AG09309 (cell line): ENCODE measurements around the gene ACTR5.
A peak's percentile ranks its signal among the peaks of the same experiment; 100 is the strongest.

Experiments used
- DNase-seq: peaks from one replicate; pipeline ENCODE4 v3.0.0-alpha.2; 2010; ENCODE audit warnings: low read depth
- H3K4me3 ChIP-seq: 2 replicates; pipeline ENCODE4 v1.5.1; 2011; ENCODE audit warnings: mild to moderate bottlenecking, low read depth, low read length, moderate library complexity; ENCODE audit not compliant: control insufficient read depth
- TF ChIP-seq, protein P1 (sequence below): IDR thresholded peaks from 2 replicates; pipeline ENCODE4 v1.5.1; 2011; ENCODE audit warnings: mild to moderate bottlenecking, low read depth, low read length, inconsistent platforms; ENCODE audit not compliant: insufficient read depth, control insufficient read depth; ENCODE audit errors: missing control alignments

The ACTR5 gene

DNA sequence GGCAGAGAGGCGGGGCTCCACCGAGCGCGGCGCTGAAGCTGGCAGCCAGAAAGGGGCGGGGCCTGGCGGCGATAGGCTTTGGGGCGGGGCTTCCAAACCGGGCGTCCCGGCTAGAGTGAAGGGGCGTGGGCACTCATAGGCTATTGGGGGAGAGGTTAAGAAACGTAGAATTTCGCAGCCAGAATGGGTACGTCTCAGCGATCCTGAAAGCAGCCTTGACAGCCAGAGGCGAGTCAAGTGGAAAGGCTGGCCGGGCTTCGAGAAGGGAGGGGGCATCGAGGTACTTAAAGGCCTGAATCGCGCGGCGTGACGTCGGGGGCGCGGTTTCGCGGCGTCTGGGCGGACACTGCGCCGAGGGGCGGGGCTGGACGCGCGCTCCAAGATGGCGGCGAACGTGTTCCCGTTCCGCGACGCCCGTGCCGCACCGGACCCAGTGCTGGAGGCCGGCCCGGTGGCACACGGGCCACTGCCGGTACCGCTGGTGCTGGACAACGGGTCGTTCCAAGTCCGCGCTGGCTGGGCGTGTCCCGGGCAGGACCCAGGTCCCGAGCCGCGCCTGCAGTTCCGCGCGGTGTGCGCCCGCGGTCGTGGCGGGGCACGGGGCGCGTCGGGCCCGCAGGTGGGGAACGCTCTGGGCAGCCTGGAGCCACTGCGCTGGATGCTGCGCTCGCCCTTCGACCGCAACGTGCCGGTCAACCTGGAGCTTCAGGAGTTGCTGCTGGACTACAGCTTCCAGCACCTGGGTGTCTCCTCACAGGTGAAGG is at the start of gene ACTR5:
ACTR5 (plus strand) TSS at position 364 of the 764 bp plus-strand sequence; CDS start at position 383, 19 bp downstream.
- peak within 1 kb of the TSS; percentile 79 for H3K4me3 ChIP-seq
- TF ChIP-seq, protein P1, sequence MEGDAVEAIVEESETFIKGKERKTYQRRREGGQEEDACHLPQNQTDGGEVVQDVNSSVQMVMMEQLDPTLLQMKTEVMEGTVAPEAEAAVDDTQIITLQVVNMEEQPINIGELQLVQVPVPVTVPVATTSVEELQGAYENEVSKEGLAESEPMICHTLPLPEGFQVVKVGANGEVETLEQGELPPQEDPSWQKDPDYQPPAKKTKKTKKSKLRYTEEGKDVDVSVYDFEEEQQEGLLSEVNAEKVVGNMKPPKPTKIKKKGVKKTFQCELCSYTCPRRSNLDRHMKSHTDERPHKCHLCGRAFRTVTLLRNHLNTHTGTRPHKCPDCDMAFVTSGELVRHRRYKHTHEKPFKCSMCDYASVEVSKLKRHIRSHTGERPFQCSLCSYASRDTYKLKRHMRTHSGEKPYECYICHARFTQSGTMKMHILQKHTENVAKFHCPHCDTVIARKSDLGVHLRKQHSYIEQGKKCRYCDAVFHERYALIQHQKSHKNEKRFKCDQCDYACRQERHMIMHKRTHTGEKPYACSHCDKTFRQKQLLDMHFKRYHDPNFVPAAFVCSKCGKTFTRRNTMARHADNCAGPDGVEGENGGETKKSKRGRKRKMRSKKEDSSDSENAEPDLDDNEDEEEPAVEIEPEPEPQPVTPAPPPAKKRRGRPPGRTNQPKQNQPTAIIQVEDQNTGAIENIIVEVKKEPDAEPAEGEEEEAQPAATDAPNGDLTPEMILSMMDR, result no peak
- peak; percentile 42 for DNase-seq

DNA sequence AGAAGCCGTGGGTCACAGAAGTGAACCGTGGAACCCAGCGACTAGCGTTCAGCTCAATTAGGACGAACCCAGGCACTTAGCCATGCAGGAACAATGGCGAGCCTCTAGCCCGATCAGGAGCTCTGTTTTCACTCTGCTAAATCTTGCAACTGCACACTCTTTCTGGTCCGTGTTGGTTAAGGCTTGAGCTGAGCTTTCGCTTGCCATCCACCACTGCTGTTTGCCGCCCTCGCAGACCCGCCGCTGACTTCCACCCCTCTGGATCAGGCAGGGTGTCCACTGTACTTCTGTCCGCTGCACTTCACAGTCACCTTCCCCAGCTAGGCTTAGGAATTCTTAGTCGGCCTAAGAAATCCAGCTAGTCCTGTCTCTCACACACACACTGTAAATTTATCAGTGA is 49.7 kb upstream of the ACTR5 start:
- DNase-seq, result no peak
- TF ChIP-seq, protein P1, result no peak
- no peak overlapping the region for H3K4me3 ChIP-seq

DNA sequence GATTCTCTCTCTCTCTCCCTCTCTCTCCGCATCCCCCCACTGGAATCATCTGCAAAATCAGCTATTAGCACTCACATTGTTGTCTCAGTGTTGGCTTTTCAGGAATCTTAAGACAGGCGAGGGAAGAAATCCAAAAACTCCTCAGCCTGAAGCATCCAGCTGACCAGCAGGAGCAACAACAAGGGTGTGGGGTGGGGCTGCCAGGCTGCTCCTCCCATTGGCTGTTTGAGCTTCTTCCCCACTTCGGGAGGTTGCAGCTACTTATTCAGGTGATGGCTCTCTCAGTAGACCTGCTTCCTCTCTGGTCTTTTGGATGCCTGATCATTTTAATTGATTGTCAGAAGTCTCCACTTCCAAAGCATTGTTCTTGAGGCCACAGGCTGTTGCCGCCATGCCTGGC is 48.1 kb upstream of the ACTR5 start:
- no peak overlapping the region for H3K4me3 ChIP-seq
- DNase-seq, result no peak
- TF ChIP-seq, protein P1, result no peak

DNA sequence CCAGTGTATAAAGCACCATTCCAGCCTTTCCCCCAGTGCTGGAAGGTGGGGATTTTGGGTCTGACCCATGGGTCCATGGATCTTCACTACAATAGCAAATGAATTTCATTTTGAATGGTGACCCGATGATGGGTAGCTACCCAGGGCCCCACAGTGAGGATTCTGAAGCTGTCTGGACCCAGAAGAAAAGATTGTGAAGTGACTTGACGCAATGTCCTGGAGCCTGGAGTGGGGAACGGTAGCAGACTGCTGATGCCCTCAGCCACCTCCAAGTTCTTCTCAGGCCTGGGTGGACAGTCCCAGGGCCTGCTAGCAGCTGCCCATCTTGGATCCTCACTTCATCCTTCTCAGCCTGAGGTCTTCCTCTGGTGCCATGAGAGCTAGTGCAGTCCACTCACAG is 47.3 kb upstream of the ACTR5 start:
- no peak for DNase-seq
- no peak overlapping the region for H3K4me3 ChIP-seq
- TF ChIP-seq, protein P1, result no peak

DNA sequence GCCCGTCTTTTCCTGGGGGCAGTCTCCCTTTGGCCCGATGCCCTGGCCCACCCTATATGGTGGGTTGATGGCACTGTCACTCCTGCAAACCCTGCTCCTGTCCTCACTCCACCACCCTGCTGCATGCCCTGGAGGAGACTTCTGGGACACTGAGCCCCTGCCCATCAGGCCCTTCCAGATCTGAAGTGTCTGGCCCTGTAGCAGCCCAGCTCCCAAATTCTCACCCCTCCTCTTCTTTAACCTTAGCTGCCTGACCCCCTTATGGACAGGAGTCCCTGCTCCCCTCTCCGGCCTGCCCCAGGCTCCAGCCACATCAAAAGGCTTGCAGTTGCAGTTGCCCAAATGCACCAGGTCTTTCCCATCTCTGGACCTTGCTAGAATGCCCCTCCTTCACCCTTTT is 44.7 kb upstream of the ACTR5 start:
- DNase-seq, result no peak
- no peak overlapping the region for H3K4me3 ChIP-seq
- TF ChIP-seq, protein P1, result no peak

DNA sequence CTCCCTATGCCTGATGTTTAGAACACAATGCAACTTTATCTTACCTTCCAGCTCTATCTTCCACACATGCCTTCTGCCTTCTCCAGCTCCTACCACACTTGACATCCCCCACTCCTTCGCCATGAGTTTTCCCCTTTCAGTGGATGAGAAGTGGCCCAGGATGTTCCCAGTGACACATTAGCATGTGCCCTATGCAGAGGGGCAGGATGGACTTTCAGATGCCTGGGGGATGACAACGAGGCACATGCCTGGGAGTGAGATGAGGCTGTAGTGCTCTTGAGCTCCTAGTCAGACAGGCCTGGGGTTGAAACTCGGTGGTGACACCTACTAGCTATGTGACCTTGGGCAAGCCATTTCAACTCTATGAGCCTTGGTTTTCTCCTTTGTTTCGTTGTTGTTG is 44.1 kb upstream of the ACTR5 start:
- TF ChIP-seq, protein P1, result no peak
- H3K4me3 ChIP-seq, result no peak overlapping the region
- no peak for DNase-seq

DNA sequence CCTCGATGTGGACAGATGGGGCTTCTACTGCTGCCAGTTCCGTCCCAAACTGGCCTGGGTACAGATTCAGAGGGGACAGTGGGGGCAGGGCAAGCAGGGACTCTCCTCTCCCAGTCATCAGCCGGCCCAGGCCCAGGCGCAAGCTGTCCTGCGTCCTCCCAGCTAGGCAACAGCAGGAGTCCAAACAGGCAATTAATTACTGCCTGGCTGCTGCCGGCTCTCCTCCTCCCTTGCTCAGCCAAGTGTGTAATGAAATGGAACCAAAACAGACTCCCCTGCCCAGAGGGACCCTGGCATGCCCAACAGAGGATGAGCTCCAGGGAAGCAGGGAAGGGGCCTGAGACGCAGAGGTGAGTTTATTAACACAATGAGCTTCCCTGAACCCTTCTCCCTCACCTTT is 41.8 kb upstream of the ACTR5 start:
- no peak overlapping the region for H3K4me3 ChIP-seq
- DNase-seq, result no peak
- TF ChIP-seq, protein P1, result no peak
